Lung microvascular endothelial cell (primary cell): ENCODE data around the gene LYPD6. TPM values are rescaled to one million over a fixed set of nuclear protein-coding genes. Genes with fewer than 3 reads are reported as not detected.

Source experiments
- DNase-seq, 2 donors: peaks; one replicate each; pipeline versions ENCODE4 v3.0.0 to v3.0.0-alpha.2; 2010; ENCODE audit warnings: low read depth in 2 of 2
- total RNA-seq: library from RNA; depleted of rRNA; stranded (reverse); fragments of >200 nt; gene quantifications from 2 replicates; pipeline ENCODE4 v1.2.1, GENCODE V29; 2014

The LYPD6 gene
- total RNA-seq, 1 donor from 2014 or later = 7.5 TPM

- no peak for DNase-seq
Measured at GRCh38 chr2:149507974-149508373, 177.6 kb downstream of the LYPD6 start.

GRCh38 chr2:149513461-149513860, 183.1 kb downstream of the LYPD6 start:
- no peak for DNase-seq
